HepG2 (cell line): ENCODE measurements around the gene NRL. TPM values are rescaled to one million over a fixed set of nuclear protein-coding genes. Genes with fewer than 3 reads are reported as not detected.

Source experiments
- CCDC6 ChIP-seq: sonication (generic); formaldehyde crosslinking; IDR thresholded peaks from 2 replicates; pipeline ENCODE4 v1.8.1; 2022; ENCODE audit warnings: mild to moderate bottlenecking, missing genetic modification reagents, moderate library complexity
- DBP ChIP-seq: sonication (generic); formaldehyde crosslinking; IDR thresholded peaks from 2 replicates; pipeline ENCODE4 v1.4.0; 2020; ENCODE audit warnings: missing genetic modification reagents; ENCODE audit errors: not compliant biosample characterization
- E2F2 ChIP-seq: sonication (generic); formaldehyde crosslinking; IDR thresholded peaks from 2 replicates; pipeline ENCODE4 v1.4.0; 2020; ENCODE audit warnings: missing genetic modification reagents, borderline replicate concordance
- HNF1A ChIP-seq, 2 experiments: sonication (generic) in 1 of 2; formaldehyde crosslinking in 1 of 2; IDR thresholded peaks; 2 replicates each; pipeline versions ENCODE4 v1.4.0 to v1.6.1; 2016 to 2020; ENCODE audit warnings: borderline replicate concordance in 1 of 2, low read depth in 1 of 2, mild to moderate bottlenecking in 1 of 2, missing genetic modification reagents in 1 of 2
- HNRNPH1 ChIP-seq: fragments of 200-400 bp; formaldehyde crosslinking; optimal IDR thresholded peaks from 2 replicates; pipeline ENCODE3; 2017; ENCODE audit warnings: mild to moderate bottlenecking, low read depth, low read length
- KLF9 ChIP-seq: IDR thresholded peaks from 2 replicates; pipeline ENCODE4 v1.6.1; 2016; ENCODE audit warnings: low read depth
- NR0B2 ChIP-seq: sonication (generic); formaldehyde crosslinking; IDR thresholded peaks from 2 replicates; pipeline ENCODE4 v1.4.0; 2020; ENCODE audit warnings: mild to moderate bottlenecking, missing genetic modification reagents
- POLR2A ChIP-seq, 2 experiments: IDR thresholded peaks; 2 replicates each; pipeline ENCODE4 v1.6.1; 2011; ENCODE audit warnings: low read depth in 2 of 2, low read length in 2 of 2, mild to moderate bottlenecking in 1 of 2, moderate library complexity in 1 of 2; ENCODE audit not compliant: insufficient read depth in 1 of 2
- THAP7 ChIP-seq: sonication (generic); formaldehyde crosslinking; IDR thresholded peaks from 2 replicates; pipeline ENCODE4 v1.8.1; 2023; ENCODE audit warnings: mild to moderate bottlenecking, missing genetic modification reagents
- USF2 ChIP-seq, 2 experiments: sonication (generic) in 1 of 2; formaldehyde crosslinking in 1 of 2; IDR thresholded peaks; 2 replicates each; pipeline versions ENCODE4 v1.5.1 to v1.6.1; 2011 to 2020; ENCODE audit warnings: borderline replicate concordance in 1 of 2, low read depth in 1 of 2, low read length in 1 of 2, mild to moderate bottlenecking in 1 of 2, missing genetic modification reagents in 1 of 2, moderate library complexity in 1 of 2
- ZMYM4 ChIP-seq: sonication (generic); formaldehyde crosslinking; IDR thresholded peaks from 2 replicates; pipeline ENCODE4 v1.8.1; 2023; ENCODE audit warnings: mild to moderate bottlenecking, missing genetic modification reagents
- polyA plus RNA-seq, 8 experiments: library from polyadenylated mRNA; depleted of rRNA in 3 of 8; stranded (reverse) in 7 of 8; unstranded in 1 of 8; fragments of >200 nt; fragmentation: Illumina TruSeq in 4 of 8; extraction: Trizol in 4 of 8; gene quantifications; 2 replicates each; pipeline versions ENCODE4 v1.2.1 to v1.2.3, GENCODE V29; 2011 to 2016; ENCODE audit warnings: low read depth in 4 of 8, missing spikeins in 1 of 8, mixed read lengths in 1 of 8; ENCODE audit not compliant: insufficient read depth in 1 of 8
- total RNA-seq, 5 experiments: library from RNA; depleted of rRNA; stranded (reverse); fragments of >200 nt; fragmentation: Illumina TruSeq; extraction: Trizol; gene quantifications; 2 replicates each; pipeline ENCODE4 v1.2.3, GENCODE V29; 2016; ENCODE audit warnings: low read depth in 1 of 5
- TF ChIP-seq, protein P1 (sequence below): sonication (generic); formaldehyde crosslinking; conservative IDR thresholded peaks from 2 replicates; pipeline ENCODE4 v1.4.0; 2020; ENCODE audit warnings: mild to moderate bottlenecking, missing genetic modification reagents, moderate library complexity

Gene NRL
- total and polyA plus RNA-seq, 2 of the 13 experiments (the other 11 are each of a cell fraction or from before 2014, with no cell fraction given): 2.5 to 4.7 TPM

DNA sequence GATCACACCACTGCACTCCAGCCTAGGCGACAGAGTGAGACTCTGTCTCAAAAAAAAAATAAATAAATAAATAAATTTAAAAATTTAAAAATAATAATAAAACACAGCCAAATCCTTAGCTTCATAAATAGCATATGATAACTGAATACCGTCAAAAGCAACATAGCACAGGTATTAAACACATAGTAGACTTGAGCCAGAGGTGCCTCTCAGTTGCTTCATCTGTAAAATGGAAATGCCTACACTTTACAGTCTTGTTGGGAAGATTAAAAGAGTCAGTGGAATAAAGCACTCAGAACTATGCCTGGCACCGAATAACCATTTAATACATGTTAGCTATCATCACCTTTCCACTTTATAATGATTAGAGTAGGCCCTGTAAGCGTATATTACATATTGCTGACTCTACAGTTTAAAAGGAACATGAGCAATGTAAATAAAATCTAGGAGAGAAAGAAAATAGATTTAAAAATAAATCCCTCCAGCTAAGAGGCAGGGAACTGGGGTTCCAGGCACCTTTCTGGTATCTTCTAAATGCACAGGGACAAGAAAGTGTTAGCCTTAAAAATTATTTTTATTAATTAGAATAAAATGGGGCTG lies 8.0 kb downstream of the NRL start (continued):
- TF ChIP-seq, protein P1, sequence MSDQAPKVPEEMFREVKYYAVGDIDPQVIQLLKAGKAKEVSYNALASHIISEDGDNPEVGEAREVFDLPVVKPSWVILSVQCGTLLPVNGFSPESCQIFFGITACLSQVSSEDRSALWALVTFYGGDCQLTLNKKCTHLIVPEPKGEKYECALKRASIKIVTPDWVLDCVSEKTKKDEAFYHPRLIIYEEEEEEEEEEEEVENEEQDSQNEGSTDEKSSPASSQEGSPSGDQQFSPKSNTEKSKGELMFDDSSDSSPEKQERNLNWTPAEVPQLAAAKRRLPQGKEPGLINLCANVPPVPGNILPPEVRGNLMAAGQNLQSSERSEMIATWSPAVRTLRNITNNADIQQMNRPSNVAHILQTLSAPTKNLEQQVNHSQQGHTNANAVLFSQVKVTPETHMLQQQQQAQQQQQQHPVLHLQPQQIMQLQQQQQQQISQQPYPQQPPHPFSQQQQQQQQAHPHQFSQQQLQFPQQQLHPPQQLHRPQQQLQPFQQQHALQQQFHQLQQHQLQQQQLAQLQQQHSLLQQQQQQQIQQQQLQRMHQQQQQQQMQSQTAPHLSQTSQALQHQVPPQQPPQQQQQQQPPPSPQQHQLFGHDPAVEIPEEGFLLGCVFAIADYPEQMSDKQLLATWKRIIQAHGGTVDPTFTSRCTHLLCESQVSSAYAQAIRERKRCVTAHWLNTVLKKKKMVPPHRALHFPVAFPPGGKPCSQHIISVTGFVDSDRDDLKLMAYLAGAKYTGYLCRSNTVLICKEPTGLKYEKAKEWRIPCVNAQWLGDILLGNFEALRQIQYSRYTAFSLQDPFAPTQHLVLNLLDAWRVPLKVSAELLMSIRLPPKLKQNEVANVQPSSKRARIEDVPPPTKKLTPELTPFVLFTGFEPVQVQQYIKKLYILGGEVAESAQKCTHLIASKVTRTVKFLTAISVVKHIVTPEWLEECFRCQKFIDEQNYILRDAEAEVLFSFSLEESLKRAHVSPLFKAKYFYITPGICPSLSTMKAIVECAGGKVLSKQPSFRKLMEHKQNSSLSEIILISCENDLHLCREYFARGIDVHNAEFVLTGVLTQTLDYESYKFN (CRISPR knock-in tag): no peak
- TF ChIP-seq HNRNPH1: no peak
- TF ChIP-seq ZMYM4 (CRISPR knock-in tag): no peak
- no peak for TF ChIP-seq DBP (CRISPR knock-in tag)
- TF ChIP-seq E2F2 (CRISPR knock-in tag): no peak
- TF ChIP-seq CCDC6: no peak
- TF ChIP-seq NR0B2: no peak
- TF ChIP-seq KLF9 (CRISPR knock-in tag): no peak
- no peak for TF ChIP-seq USF2 (IDR thresholded peaks at IDR 0.05; ENCODE audit: low read depth, low read length)
- TF ChIP-seq USF2 (CRISPR knock-in tag; IDR thresholded peaks at IDR 0.05; ENCODE audit: borderline replicate concordance): no peak
- no peak for TF ChIP-seq HNF1A (IDR thresholded peaks at IDR 0.05; ENCODE audit: low read depth)
- no peak for TF ChIP-seq HNF1A (CRISPR knock-in tag; IDR thresholded peaks at IDR 0.05; ENCODE audit: borderline replicate concordance)
- TF ChIP-seq POLR2A (IDR thresholded peaks at IDR 0.05; ENCODE audit: insufficient read depth in 1 of 2, low read depth in 2 of 2, low read length in 2 of 2): peak in 1 of 2 experiments; percentile 34; a peak in 1 of 4 replicates
- TF ChIP-seq THAP7 (CRISPR knock-in tag): no peak
